HG03064 (cell line): ENCODE measurements around the gene SUPT4H1.
A peak's percentile ranks its signal among the peaks of the same experiment; 100 is the strongest.
"Not testable (repeated sequence)": the region's sequence is repeated elsewhere in the genome, so short reads cannot be mapped to it uniquely, and the experiment has no call there.

ENCODE experiments used
- ATAC-seq: cut with Tn5 transposase; IDR thresholded peaks from one replicate; pipeline ENCODE4 v1.9.1; 2021; ENCODE audit warnings: low read depth; ENCODE audit not compliant: unreplicated experiment

SUPT4H1 gene

GRCh38 chr17:58343131-58343530 lies 8.9 kb downstream of the SUPT4H1 start:
- ATAC-seq, result no peak

GRCh38 chr17:58341861-58342475 lies 10.0 kb downstream of the SUPT4H1 start:
- ATAC-seq, result no peak

- ATAC-seq, result not testable (repeated sequence)
Observed at GRCh38 chr17:58341136-58341860, 10.7 kb downstream of the SUPT4H1 start.

GRCh38 chr17:58340405-58340876 lies 11.6 kb downstream of the SUPT4H1 start:
- ATAC-seq, result no peak

GRCh38 chr17:58339755-58340404 lies 12.1 kb downstream of the SUPT4H1 start:
- ATAC-seq, result no peak

GRCh38 chr17:58338841-58339754 lies 12.9 kb downstream of the SUPT4H1 start:
- ATAC-seq, result no peak

GRCh38 chr17:58338454-58338840 lies 13.6 kb downstream of the SUPT4H1 start:
- no peak for ATAC-seq

GRCh38 chr17:58337600-58338453 lies 14.2 kb downstream of the SUPT4H1 start:
- ATAC-seq, result peak; percentile 45

GRCh38 chr17:58337210-58337599 lies 14.8 kb downstream of the SUPT4H1 start:
- no peak for ATAC-seq

GRCh38 chr17:58336456-58337209 lies 15.4 kb downstream of the SUPT4H1 start:
- ATAC-seq, result no peak

GRCh38 chr17:58335779-58336455 lies 16.1 kb downstream of the SUPT4H1 start:
- ATAC-seq, result no peak

GRCh38 chr17:58335061-58335731 lies 16.8 kb downstream of the SUPT4H1 start:
- no peak for ATAC-seq

GRCh38 chr17:58334661-58335060 lies 17.3 kb downstream of the SUPT4H1 start:
- no peak for ATAC-seq

- no peak for ATAC-seq
Observed at GRCh38 chr17:58334256-58334655, 17.7 kb downstream of the SUPT4H1 start.

- no peak for ATAC-seq
Observed at GRCh38 chr17:58333736-58334207, 18.2 kb downstream of the SUPT4H1 start.

- no peak for ATAC-seq
Observed at GRCh38 chr17:58332778-58333735, 18.9 kb downstream of the SUPT4H1 start.
